ENCODE results near the gene MYOF.
"Not testable (repeated sequence)": the region's sequence is repeated elsewhere in the genome, so short reads cannot be mapped to it uniquely, and the experiment has no call there.

MYOF gene

GRCh38 chr10:93445978-93446720 lies 36.0 kb downstream of the MYOF start:
- Histone ChIP-seq H3K9ac (ENCODE audit: low read length) (no peak overlapping the region), H3K4me1 (ENCODE audit: control insufficient read depth, insufficient read depth, low read length) (peaks cover 45% of the 10 kb centered on the region), H3K4me3 (ENCODE audit: low read length) (no peak overlapping the region), H3K27me3 (ENCODE audit: control insufficient read depth, insufficient read depth, low read length) (no peaks in the 10 kb centered on the region), H3K36me3 (ENCODE audit: control insufficient read depth, insufficient read depth, low read length) (peaks cover under 1% of the 10 kb centered on the region), H3K27ac (ENCODE audit: low read depth, low read length) (peak overlapping the region; percentile 99)

- H3K27me3 ChIP-seq (ENCODE audit: control insufficient read depth, insufficient read depth, low read length): no peaks in the 10 kb centered on the region
- H3K4me3 ChIP-seq (ENCODE audit: low read length): no peak overlapping the region
- peaks cover 54% of the 10 kb centered on the region for H3K4me1 ChIP-seq (ENCODE audit: control insufficient read depth, insufficient read depth, low read length)
- no peaks in the 10 kb centered on the region for H3K36me3 ChIP-seq (ENCODE audit: control insufficient read depth, insufficient read depth, low read length)
- no peak overlapping the region for H3K9ac ChIP-seq (ENCODE audit: low read length)
- peak overlapping the region; percentile 99 for H3K27ac ChIP-seq (ENCODE audit: low read depth, low read length)
These were observed 36.8 kb downstream of the MYOF start for GRCh38 chr10:93445097-93445960.

- H3K4me1 ChIP-seq (ENCODE audit: control insufficient read depth, insufficient read depth, low read length): peaks cover 68% of the 10 kb centered on the region
- no peak overlapping the region for H3K4me3 ChIP-seq (ENCODE audit: low read length)
- H3K36me3 ChIP-seq (ENCODE audit: control insufficient read depth, insufficient read depth, low read length): no peaks in the 10 kb centered on the region
- H3K27ac ChIP-seq (ENCODE audit: low read depth, low read length): peak overlapping the region; percentile 99
- no peaks in the 10 kb centered on the region for H3K27me3 ChIP-seq (ENCODE audit: control insufficient read depth, insufficient read depth, low read length)
- H3K9ac ChIP-seq (ENCODE audit: low read length): no peak overlapping the region
These were observed 38.7 kb downstream of the MYOF start for GRCh38 chr10:93443481-93443880.

GRCh38 chr10:93442721-93443120 lies 39.4 kb downstream of the MYOF start:
- peaks cover 75% of the 10 kb centered on the region for H3K4me1 ChIP-seq (ENCODE audit: control insufficient read depth, insufficient read depth, low read length)
- not testable (repeated sequence) for H3K36me3 ChIP-seq (ENCODE audit: control insufficient read depth, insufficient read depth, low read length); H3K27me3 ChIP-seq (ENCODE audit: control insufficient read depth, insufficient read depth, low read length); H3K9ac ChIP-seq (ENCODE audit: low read length); H3K4me3 ChIP-seq (ENCODE audit: low read length)
- H3K27ac ChIP-seq (ENCODE audit: low read depth, low read length): peak overlapping the region; percentile 99

- Histone ChIP-seq H3K9ac (ENCODE audit: low read length) (no peak overlapping the region), H3K36me3 (ENCODE audit: control insufficient read depth, insufficient read depth, low read length) (no peaks in the 10 kb centered on the region), H3K27me3 (ENCODE audit: control insufficient read depth, insufficient read depth, low read length) (no peaks in the 10 kb centered on the region), H3K4me1 (ENCODE audit: control insufficient read depth, insufficient read depth, low read length) (peaks cover 83% of the 10 kb centered on the region), H3K4me3 (ENCODE audit: low read length) (no peak overlapping the region), H3K27ac (ENCODE audit: low read depth, low read length) (peak overlapping the region; percentile 99)
These were observed 41.5 kb downstream of the MYOF start for GRCh38 chr10:93440591-93441091.

GRCh38 chr10:93438613-93439253 lies 43.4 kb downstream of the MYOF start:
- Histone ChIP-seq H3K4me1 (ENCODE audit: control insufficient read depth, insufficient read depth, low read length) (peaks cover 75% of the 10 kb centered on the region), H3K4me3 (ENCODE audit: low read length) (peak overlapping the region; percentile 31), H3K9ac (ENCODE audit: low read length) (no peak overlapping the region), H3K27ac (ENCODE audit: low read depth, low read length) (peak overlapping the region; percentile 99), H3K36me3 (ENCODE audit: control insufficient read depth, insufficient read depth, low read length) (no peaks in the 10 kb centered on the region), H3K27me3 (ENCODE audit: control insufficient read depth, insufficient read depth, low read length) (no peaks in the 10 kb centered on the region)

GRCh38 chr10:93437946-93438612 lies 44.1 kb downstream of the MYOF start:
- Histone ChIP-seq H3K27ac (ENCODE audit: low read depth, low read length) (peak overlapping the region; percentile 99), H3K27me3 (ENCODE audit: control insufficient read depth, insufficient read depth, low read length) (no peaks in the 10 kb centered on the region), H3K4me3 (ENCODE audit: low read length) (peak overlapping the region; percentile 50), H3K4me1 (ENCODE audit: control insufficient read depth, insufficient read depth, low read length) (peaks cover 69% of the 10 kb centered on the region), H3K9ac (ENCODE audit: low read length) (peak overlapping the region; percentile 53), H3K36me3 (ENCODE audit: control insufficient read depth, insufficient read depth, low read length) (no peaks in the 10 kb centered on the region)

- no peaks in the 10 kb centered on the region for H3K27me3 ChIP-seq (ENCODE audit: control insufficient read depth, insufficient read depth, low read length)
- H3K36me3 ChIP-seq (ENCODE audit: control insufficient read depth, insufficient read depth, low read length): no peaks in the 10 kb centered on the region
- H3K27ac ChIP-seq (ENCODE audit: low read depth, low read length): peak overlapping the region; percentile 99
- H3K4me3 ChIP-seq (ENCODE audit: low read length): peak overlapping the region; percentile 50
- peak overlapping the region; percentile 53 for H3K9ac ChIP-seq (ENCODE audit: low read length)
- H3K4me1 ChIP-seq (ENCODE audit: control insufficient read depth, insufficient read depth, low read length): peaks cover 66% of the 10 kb centered on the region
These were observed 44.8 kb downstream of the MYOF start for GRCh38 chr10:93437086-93437945.

GRCh38 chr10:93436591-93437085 lies 45.5 kb downstream of the MYOF start:
- Histone ChIP-seq H3K27ac (ENCODE audit: low read depth, low read length) (peak overlapping the region; percentile 99), H3K4me3 (ENCODE audit: low read length) (no peak overlapping the region), H3K36me3 (ENCODE audit: control insufficient read depth, insufficient read depth, low read length) (no peaks in the 10 kb centered on the region), H3K4me1 (ENCODE audit: control insufficient read depth, insufficient read depth, low read length) (peaks cover 63% of the 10 kb centered on the region), H3K27me3 (ENCODE audit: control insufficient read depth, insufficient read depth, low read length) (no peaks in the 10 kb centered on the region), H3K9ac (ENCODE audit: low read length) (no peak overlapping the region)

- H3K4me1 ChIP-seq (ENCODE audit: control insufficient read depth, insufficient read depth, low read length): peaks cover 58% of the 10 kb centered on the region
- H3K27me3 ChIP-seq (ENCODE audit: control insufficient read depth, insufficient read depth, low read length): no peaks in the 10 kb centered on the region
- H3K36me3 ChIP-seq (ENCODE audit: control insufficient read depth, insufficient read depth, low read length): no peaks in the 10 kb centered on the region
- peak overlapping the region; percentile 99 for H3K27ac ChIP-seq (ENCODE audit: low read depth, low read length)
- no peak overlapping the region for H3K4me3 ChIP-seq (ENCODE audit: low read length)
- no peak overlapping the region for H3K9ac ChIP-seq (ENCODE audit: low read length)
These were observed 46.3 kb downstream of the MYOF start for GRCh38 chr10:93435621-93436397.

All from rectal smooth muscle tissue (tissue), 1 donor.